Measurements from ENCODE around the gene KCNJ5.

The KCNJ5 gene

DNA sequence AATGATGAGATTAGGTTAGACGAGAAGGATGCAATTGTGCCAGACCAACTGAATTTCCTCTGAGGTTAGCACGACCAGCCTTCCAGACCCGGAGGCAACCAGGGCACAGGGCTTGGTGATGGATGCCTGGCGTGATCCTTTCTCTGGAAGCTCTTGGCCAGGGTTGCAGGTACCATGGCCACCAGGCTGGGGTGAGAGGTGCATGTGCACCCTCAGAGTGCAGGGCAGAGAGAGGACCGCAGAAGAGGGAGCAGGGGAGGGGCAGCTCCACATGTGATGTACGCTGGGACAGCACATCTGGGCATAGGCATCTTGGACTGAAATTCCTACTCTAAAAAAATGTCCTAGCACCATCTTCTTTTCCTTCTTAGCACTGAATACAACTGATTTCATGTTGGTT, 34.9 kb upstream of the KCNJ5 start:
- TF ChIP-seq, protein P1, sequence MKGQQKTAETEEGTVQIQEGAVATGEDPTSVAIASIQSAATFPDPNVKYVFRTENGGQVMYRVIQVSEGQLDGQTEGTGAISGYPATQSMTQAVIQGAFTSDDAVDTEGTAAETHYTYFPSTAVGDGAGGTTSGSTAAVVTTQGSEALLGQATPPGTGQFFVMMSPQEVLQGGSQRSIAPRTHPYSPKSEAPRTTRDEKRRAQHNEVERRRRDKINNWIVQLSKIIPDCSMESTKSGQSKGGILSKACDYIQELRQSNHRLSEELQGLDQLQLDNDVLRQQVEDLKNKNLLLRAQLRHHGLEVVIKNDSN (IDR thresholded peaks at IDR 0.05): no peak
- TF ChIP-seq YY1 (IDR thresholded peaks at IDR 0.05; ENCODE audit: low read depth) (no peak), EGR1 (IDR thresholded peaks at IDR 0.05) (no peak), EP300 (IDR thresholded peaks at IDR 0.05; ENCODE audit: borderline replicate concordance) (no peak), RAD21 (IDR thresholded peaks at IDR 0.05; ENCODE audit: low read depth) (no peak), TCF12 (IDR thresholded peaks at IDR 0.05; ENCODE audit: low read depth) (no peak), NFIC (IDR thresholded peaks at IDR 0.05) (no peak), TEAD4 (IDR thresholded peaks at IDR 0.05) (no peak), ZBTB7A (IDR thresholded peaks at IDR 0.05; ENCODE audit: low read depth) (no peak), FOXM1 (IDR thresholded peaks at IDR 0.05; ENCODE audit: borderline replicate concordance, low read depth) (no peak)
- TF ChIP-seq, protein P2, sequence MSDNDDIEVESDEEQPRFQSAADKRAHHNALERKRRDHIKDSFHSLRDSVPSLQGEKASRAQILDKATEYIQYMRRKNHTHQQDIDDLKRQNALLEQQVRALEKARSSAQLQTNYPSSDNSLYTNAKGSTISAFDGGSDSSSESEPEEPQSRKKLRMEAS (IDR thresholded peaks at IDR 0.05): no peak

DNA sequence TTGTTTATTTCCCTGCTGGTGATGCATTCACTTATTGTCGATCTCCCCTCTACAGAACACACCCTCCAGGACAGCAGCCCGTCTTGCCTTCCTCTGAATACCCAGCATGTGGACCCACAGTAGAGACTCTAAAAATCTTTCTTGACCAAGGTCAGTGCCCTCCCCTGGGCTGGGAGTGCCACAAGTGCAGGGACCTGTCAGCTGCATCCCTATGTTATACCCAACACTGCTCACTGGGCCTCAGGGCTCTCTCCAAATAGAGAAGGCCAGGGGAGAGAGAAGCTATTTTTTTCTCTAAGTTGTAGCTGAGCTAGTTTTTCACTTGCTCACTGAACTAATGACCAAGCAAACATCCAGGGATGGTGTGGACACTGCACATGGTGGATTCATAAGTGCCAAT, 33.8 kb upstream of the KCNJ5 start:
- no peak for TF ChIP-seq EGR1 (IDR thresholded peaks at IDR 0.05)
- TF ChIP-seq YY1 (IDR thresholded peaks at IDR 0.05; ENCODE audit: low read depth): no peak
- TF ChIP-seq FOXM1 (IDR thresholded peaks at IDR 0.05; ENCODE audit: borderline replicate concordance, low read depth): no peak
- no peak for TF ChIP-seq CEBPB (IDR thresholded peaks at IDR 0.05)
- no peak for TF ChIP-seq TEAD4 (IDR thresholded peaks at IDR 0.05)
- no peak for TF ChIP-seq CREB1 (IDR thresholded peaks at IDR 0.05; ENCODE audit: low read depth)
- no peak for TF ChIP-seq EP300 (IDR thresholded peaks at IDR 0.05; ENCODE audit: borderline replicate concordance)
- TF ChIP-seq, protein P2 (IDR thresholded peaks at IDR 0.05): no peak
- TF ChIP-seq ZBTB7A (IDR thresholded peaks at IDR 0.05; ENCODE audit: low read depth): no peak
- TF ChIP-seq, protein P1 (IDR thresholded peaks at IDR 0.05): no peak
- TF ChIP-seq, protein P3, sequence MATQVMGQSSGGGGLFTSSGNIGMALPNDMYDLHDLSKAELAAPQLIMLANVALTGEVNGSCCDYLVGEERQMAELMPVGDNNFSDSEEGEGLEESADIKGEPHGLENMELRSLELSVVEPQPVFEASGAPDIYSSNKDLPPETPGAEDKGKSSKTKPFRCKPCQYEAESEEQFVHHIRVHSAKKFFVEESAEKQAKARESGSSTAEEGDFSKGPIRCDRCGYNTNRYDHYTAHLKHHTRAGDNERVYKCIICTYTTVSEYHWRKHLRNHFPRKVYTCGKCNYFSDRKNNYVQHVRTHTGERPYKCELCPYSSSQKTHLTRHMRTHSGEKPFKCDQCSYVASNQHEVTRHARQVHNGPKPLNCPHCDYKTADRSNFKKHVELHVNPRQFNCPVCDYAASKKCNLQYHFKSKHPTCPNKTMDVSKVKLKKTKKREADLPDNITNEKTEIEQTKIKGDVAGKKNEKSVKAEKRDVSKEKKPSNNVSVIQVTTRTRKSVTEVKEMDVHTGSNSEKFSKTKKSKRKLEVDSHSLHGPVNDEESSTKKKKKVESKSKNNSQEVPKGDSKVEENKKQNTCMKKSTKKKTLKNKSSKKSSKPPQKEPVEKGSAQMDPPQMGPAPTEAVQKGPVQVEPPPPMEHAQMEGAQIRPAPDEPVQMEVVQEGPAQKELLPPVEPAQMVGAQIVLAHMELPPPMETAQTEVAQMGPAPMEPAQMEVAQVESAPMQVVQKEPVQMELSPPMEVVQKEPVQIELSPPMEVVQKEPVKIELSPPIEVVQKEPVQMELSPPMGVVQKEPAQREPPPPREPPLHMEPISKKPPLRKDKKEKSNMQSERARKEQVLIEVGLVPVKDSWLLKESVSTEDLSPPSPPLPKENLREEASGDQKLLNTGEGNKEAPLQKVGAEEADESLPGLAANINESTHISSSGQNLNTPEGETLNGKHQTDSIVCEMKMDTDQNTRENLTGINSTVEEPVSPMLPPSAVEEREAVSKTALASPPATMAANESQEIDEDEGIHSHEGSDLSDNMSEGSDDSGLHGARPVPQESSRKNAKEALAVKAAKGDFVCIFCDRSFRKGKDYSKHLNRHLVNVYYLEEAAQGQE (IDR thresholded peaks at IDR 0.05; ENCODE audit: low read depth): no peak

DNA sequence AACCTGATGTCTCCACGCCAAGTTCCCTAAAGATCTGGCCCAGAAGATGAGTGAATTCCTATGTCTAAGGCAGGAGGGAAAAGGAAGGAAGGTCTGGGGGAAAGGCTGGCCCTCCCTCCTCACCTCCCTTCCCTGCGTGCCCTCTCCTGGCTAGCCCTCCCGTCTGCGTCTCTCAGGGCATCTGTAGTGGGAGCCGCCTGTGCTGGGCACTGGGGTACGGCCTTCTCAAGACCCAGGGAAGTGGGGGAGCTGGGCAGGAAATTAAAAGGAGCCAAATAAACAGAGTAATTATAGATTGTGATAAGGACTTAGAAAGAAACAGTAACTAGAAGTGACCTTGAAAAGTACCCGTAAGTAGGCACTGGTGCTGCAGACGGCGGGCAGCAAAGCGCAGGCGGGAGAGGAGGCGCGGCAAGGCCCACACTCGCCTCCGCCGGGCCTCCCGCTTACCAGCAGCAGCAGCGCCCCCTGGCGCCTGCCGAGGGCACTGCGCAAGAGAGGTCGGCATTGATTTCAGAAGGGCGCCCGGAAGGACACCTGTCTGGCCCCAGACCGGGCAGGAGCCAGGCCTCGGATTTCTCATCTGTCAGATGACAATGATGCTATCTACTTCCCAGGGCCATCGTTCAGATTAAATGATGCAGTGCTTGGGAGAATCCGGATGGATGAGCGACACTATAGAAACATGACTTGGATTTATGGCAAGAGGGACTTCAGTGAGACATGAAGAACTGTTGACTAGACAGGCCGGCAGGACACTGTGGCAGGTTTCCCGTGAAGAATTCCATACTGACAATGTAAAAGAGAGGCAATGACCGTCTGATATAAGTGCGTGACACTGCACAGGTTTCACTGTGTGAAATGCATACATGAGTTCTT, 31.4 kb upstream of the KCNJ5 start:
- TF ChIP-seq NFIC (IDR thresholded peaks at IDR 0.05) (no peak), CEBPB (IDR thresholded peaks at IDR 0.05) (no peak), ZBTB7A (IDR thresholded peaks at IDR 0.05; ENCODE audit: low read depth) (no peak), TEAD4 (IDR thresholded peaks at IDR 0.05) (no peak), RAD21 (IDR thresholded peaks at IDR 0.05; ENCODE audit: low read depth) (no peak), EGR1 (IDR thresholded peaks at IDR 0.05) (no peak), EP300 (IDR thresholded peaks at IDR 0.05; ENCODE audit: borderline replicate concordance) (no peak), TCF12 (IDR thresholded peaks at IDR 0.05; ENCODE audit: low read depth) (no peak), CREB1 (IDR thresholded peaks at IDR 0.05; ENCODE audit: low read depth) (no peak), YY1 (IDR thresholded peaks at IDR 0.05; ENCODE audit: low read depth) (no peak)
- TF ChIP-seq, protein P1 (IDR thresholded peaks at IDR 0.05): no peak
- TF ChIP-seq, protein P3 (IDR thresholded peaks at IDR 0.05; ENCODE audit: low read depth): no peak
- TF ChIP-seq, protein P2 (IDR thresholded peaks at IDR 0.05): no peak

DNA sequence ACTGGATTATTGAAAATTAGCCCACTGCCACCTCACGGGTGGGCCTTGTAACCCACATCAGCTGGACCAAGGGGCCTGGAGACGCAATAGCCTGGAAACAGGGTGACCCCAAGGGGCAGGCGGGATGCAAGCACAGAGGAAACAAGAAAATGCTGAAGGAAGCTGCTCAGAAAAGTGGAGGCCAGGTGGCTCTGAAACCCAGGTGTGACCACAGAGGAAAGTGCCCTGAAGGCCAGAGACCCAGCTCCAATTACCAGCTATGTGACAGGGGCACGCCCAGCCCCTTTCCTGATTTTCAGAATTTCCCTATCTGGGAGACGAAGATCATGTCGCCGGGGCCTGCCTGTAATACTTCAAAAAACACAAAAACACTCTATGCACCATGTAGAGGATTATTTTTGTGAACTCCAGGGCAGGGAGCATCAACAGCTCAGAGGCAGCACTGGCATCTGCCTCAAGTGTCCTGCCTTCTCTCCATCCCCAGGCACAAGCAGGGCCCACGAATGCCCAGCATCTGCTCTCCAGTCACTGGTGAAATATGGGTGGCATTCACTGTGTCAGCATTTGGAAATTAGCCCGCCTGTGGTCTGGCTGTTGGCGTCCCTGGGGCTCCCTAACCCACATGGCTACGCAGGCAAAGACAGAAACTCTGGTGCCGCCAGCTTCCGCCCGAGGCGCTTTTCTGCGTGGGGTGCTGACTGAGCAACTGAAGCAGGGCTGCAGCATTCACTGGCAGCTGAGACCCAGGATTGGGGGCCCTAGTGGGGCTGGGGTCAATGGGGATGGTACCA, 30.4 kb upstream of the KCNJ5 start:
- TF ChIP-seq, protein P2 (IDR thresholded peaks at IDR 0.05): no peak
- TF ChIP-seq FOXM1 (IDR thresholded peaks at IDR 0.05; ENCODE audit: borderline replicate concordance, low read depth) (no peak), YY1 (IDR thresholded peaks at IDR 0.05; ENCODE audit: low read depth) (no peak), RAD21 (IDR thresholded peaks at IDR 0.05; ENCODE audit: low read depth) (no peak), NFIC (IDR thresholded peaks at IDR 0.05) (no peak), CEBPB (IDR thresholded peaks at IDR 0.05) (no peak), TCF12 (IDR thresholded peaks at IDR 0.05; ENCODE audit: low read depth) (no peak), EP300 (IDR thresholded peaks at IDR 0.05; ENCODE audit: borderline replicate concordance) (no peak)
- TF ChIP-seq, protein P1 (IDR thresholded peaks at IDR 0.05): no peak
- TF ChIP-seq, protein P3 (IDR thresholded peaks at IDR 0.05; ENCODE audit: low read depth): no peak
